Measurements from ENCODE around the gene CYSTM1.

CYSTM1 gene

GRCh38 chr5:140228364-140228837, 53.4 kb downstream of the CYSTM1 start:
- Histone ChIP-seq H3K36me3 (ENCODE audit: control insufficient read depth, low read depth, low read length) (no peaks in the 10 kb centered on the region), H3K9ac (ENCODE audit: low read length) (no peak overlapping the region), H3K27me3 (ENCODE audit: control insufficient read depth, insufficient read depth, low read length) (no peaks in the 10 kb centered on the region), H3K9me3 (ENCODE audit: control insufficient read depth, low read depth, low read length) (no peaks in the 10 kb centered on the region), H3K4me1 (ENCODE audit: control insufficient read depth, low read depth, low read length) (no peaks in the 10 kb centered on the region), H3K27ac (ENCODE audit: low read length) (no peak overlapping the region), H3K4me3 (ENCODE audit: low read length) (no peak overlapping the region)

GRCh38 chr5:140230373-140230772, 55.4 kb downstream of the CYSTM1 start:
- Histone ChIP-seq H3K9me3 (ENCODE audit: control insufficient read depth, low read depth, low read length) (no peaks in the 10 kb centered on the region), H3K4me1 (ENCODE audit: control insufficient read depth, low read depth, low read length) (no peaks in the 10 kb centered on the region), H3K4me3 (ENCODE audit: low read length) (no peak overlapping the region), H3K36me3 (ENCODE audit: control insufficient read depth, low read depth, low read length) (no peaks in the 10 kb centered on the region), H3K9ac (ENCODE audit: low read length) (no peak overlapping the region), H3K27me3 (ENCODE audit: control insufficient read depth, insufficient read depth, low read length) (no peaks in the 10 kb centered on the region), H3K27ac (ENCODE audit: low read length) (no peak overlapping the region)

DNA sequence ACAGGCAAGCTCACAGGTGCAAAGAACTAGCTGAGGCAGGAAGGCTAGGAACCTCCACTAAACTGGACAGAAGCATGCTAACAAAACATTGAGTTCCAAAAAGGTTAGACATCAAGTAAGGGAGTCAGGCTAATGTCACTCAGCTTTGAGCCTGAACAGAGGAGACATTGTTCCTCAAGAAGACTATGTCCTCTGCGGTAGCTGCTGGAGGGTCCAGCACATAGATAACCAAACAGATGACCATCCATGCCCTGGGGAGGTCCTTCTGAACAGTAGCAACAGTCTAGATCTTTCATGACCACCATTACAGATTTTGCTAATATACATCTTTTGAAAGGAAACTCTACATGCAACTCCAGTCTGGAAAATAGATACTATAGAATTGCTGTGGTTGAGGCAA, 57.7 kb downstream of the CYSTM1 start:
- Histone ChIP-seq H3K27ac (ENCODE audit: low read length) (no peak overlapping the region), H3K36me3 (ENCODE audit: control insufficient read depth, low read depth, low read length) (no peaks in the 10 kb centered on the region), H3K9me3 (ENCODE audit: control insufficient read depth, low read depth, low read length) (no peaks in the 10 kb centered on the region), H3K9ac (ENCODE audit: low read length) (no peak overlapping the region), H3K4me1 (ENCODE audit: control insufficient read depth, low read depth, low read length) (no peaks in the 10 kb centered on the region), H3K4me3 (ENCODE audit: low read length) (no peak overlapping the region), H3K27me3 (ENCODE audit: control insufficient read depth, insufficient read depth, low read length) (no peaks in the 10 kb centered on the region)

- Histone ChIP-seq H3K27ac (ENCODE audit: low read length) (no peak overlapping the region), H3K4me3 (ENCODE audit: low read length) (no peak overlapping the region), H3K9ac (ENCODE audit: low read length) (no peak overlapping the region), H3K27me3 (ENCODE audit: control insufficient read depth, insufficient read depth, low read length) (no peaks in the 10 kb centered on the region), H3K4me1 (ENCODE audit: control insufficient read depth, low read depth, low read length) (no peaks in the 10 kb centered on the region), H3K9me3 (ENCODE audit: control insufficient read depth, low read depth, low read length) (no peaks in the 10 kb centered on the region), H3K36me3 (ENCODE audit: control insufficient read depth, low read depth, low read length) (no peaks in the 10 kb centered on the region)
Measured at GRCh38 chr5:140234377-140234989, 59.5 kb downstream of the CYSTM1 start.

DNA sequence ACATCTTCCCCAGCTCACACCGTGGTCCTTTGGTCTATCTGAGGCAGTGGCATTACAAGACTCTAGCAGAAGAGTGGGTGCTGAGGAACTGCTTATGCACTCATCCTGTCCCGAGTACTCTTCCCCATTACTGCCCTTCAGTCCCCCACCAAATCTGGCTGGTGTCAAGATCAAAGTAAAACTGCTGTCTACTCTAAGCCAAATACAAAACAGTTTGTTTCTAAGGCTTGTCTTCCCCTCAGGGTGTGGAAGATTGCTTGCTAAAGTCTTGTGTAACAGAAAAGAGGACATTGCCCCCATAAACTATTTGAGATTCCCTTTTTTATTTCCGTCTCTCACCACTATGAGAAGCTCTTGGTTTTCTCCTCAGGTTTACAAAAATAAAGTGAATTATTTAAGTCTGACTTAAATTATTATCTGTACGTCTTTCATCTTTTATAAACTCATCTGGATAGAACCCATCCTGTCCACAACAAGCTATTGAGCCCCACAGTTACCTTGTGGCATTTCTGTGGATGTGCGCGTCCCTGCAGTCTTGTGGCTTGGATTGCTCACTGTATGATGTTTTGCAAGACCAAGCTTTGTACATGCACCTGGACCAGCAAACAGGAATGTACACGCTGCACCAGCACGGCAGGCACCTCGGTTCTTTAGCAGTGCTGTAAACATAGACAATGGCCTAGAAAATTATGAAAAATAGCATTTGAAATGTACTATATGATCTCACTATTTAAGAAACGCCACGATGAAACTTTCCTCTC, 61.0 kb downstream of the CYSTM1 start:
- Histone ChIP-seq H3K9ac (ENCODE audit: low read length) (no peak overlapping the region), H3K27me3 (ENCODE audit: control insufficient read depth, insufficient read depth, low read length) (no peaks in the 10 kb centered on the region), H3K36me3 (ENCODE audit: control insufficient read depth, low read depth, low read length) (no peaks in the 10 kb centered on the region), H3K4me1 (ENCODE audit: control insufficient read depth, low read depth, low read length) (no peaks in the 10 kb centered on the region), H3K4me3 (ENCODE audit: low read length) (no peak overlapping the region), H3K9me3 (ENCODE audit: control insufficient read depth, low read depth, low read length) (no peaks in the 10 kb centered on the region), H3K27ac (ENCODE audit: low read length) (no peak overlapping the region)

DNA sequence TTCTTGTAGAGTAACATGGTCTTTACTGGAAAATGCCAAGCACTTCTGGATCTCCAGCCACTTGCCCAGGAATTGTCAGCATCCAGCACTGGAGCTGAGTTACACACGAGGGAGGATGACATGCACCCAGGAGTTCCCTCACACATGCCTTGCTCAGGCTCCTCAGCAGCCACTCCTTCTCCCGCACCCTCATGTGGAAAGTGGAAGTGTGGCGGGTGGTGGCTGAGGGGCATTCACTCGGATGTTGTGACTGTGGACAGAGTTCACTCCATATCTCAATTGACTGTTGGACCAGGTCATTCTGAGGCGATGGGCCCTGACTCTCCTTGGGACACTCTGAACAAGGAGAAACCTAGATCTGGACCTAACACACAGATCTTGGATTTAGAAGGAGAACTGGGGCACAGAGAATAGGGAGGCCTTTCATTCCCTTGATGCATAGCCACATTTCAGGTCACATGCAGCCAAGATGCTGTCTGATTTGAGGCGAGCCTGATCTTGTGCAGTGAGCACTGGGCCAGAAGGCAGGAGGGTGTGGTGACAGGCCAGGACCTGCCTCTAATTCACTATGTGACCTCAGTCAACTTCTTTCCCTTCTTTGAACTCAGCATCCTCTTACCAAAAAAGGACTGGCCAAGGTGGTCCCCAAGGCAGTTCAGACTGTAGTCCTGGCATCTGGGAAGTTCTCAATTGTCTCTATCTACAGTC, 62.1 kb downstream of the CYSTM1 start:
- H3K27me3 ChIP-seq (ENCODE audit: control insufficient read depth, insufficient read depth, low read length) = no peaks in the 10 kb centered on the region
- H3K4me3 ChIP-seq (ENCODE audit: low read length) = no peak overlapping the region
- peaks cover 3% of the 10 kb centered on the region for H3K4me1 ChIP-seq (ENCODE audit: control insufficient read depth, low read depth, low read length)
- H3K36me3 ChIP-seq (ENCODE audit: control insufficient read depth, low read depth, low read length) = no peaks in the 10 kb centered on the region
- no peak overlapping the region for H3K27ac ChIP-seq (ENCODE audit: low read length)
- H3K9me3 ChIP-seq (ENCODE audit: control insufficient read depth, low read depth, low read length) = no peaks in the 10 kb centered on the region
- no peak overlapping the region for H3K9ac ChIP-seq (ENCODE audit: low read length)

- H3K9ac ChIP-seq (ENCODE audit: low read length) = no peak overlapping the region
- H3K36me3 ChIP-seq (ENCODE audit: control insufficient read depth, low read depth, low read length) = no peaks in the 10 kb centered on the region
- H3K27ac ChIP-seq (ENCODE audit: low read length) = no peak overlapping the region
- H3K4me1 ChIP-seq (ENCODE audit: control insufficient read depth, low read depth, low read length) = peaks cover 3% of the 10 kb centered on the region
- H3K27me3 ChIP-seq (ENCODE audit: control insufficient read depth, insufficient read depth, low read length) = no peaks in the 10 kb centered on the region
- no peaks in the 10 kb centered on the region for H3K9me3 ChIP-seq (ENCODE audit: control insufficient read depth, low read depth, low read length)
- H3K4me3 ChIP-seq (ENCODE audit: low read length) = no peak overlapping the region
Measured at GRCh38 chr5:140238756-140239155, 63.8 kb downstream of the CYSTM1 start.

DNA sequence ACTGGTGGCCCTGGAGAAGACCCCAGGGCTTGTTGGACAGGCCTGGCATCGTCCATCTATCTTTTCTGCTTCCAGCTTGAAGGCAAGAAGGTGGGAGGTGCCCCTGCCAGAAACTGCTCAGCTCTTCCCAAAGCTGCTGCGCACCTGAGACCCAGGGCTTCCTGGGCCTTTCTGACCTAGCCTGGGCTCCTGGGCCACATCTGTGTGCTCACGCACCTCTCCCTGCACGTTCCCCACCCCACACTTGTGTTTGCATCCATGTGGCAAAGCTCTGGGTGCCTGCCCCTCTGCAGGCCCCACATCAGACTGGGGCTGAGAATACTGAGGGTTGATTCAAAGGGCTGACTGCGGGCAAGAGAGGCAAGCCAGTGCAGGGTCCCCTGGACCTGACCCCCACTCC, 64.5 kb downstream of the CYSTM1 start:
- no peaks in the 10 kb centered on the region for H3K27me3 ChIP-seq (ENCODE audit: control insufficient read depth, insufficient read depth, low read length)
- no peaks in the 10 kb centered on the region for H3K36me3 ChIP-seq (ENCODE audit: control insufficient read depth, low read depth, low read length)
- no peaks in the 10 kb centered on the region for H3K9me3 ChIP-seq (ENCODE audit: control insufficient read depth, low read depth, low read length)
- H3K4me3 ChIP-seq (ENCODE audit: low read length) = no peak overlapping the region
- no peak overlapping the region for H3K27ac ChIP-seq (ENCODE audit: low read length)
- peaks cover 3% of the 10 kb centered on the region for H3K4me1 ChIP-seq (ENCODE audit: control insufficient read depth, low read depth, low read length)
- H3K9ac ChIP-seq (ENCODE audit: low read length) = no peak overlapping the region

DNA sequence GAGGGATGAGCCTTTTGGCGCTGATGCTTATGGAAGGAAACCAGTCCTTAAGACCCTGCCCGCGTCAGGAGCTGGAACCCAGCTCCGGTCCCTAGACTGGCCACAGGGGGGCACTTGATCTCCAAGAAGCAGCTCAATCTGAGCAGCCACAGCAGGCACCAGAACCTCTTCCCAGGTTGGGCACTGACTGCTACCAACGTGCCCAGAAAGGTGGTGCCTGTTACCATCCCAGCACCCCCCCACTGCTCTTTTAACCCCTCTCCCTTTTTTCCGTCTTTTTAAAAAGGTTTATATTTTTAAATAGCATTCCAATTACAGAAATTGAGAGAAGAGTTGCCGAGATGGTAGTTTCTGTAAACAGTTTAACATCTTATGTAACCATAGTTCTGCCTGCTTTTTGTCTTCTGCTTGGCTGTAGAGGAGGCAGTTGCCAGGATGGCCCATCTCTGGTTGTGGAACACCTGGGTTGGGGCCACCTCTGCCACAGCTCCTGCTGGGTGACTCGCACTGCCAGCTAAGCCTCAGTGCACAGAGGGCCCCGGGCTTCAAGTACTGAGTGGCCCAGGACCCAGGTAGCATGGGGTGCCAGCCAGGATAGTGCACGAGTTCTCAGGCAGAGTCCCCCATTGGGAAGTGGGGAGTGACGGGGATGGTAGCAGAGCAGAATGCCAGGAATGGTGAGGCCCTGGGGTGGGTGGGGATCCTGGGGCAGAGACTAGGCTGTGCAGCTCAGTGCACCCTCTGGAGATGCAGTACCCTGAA, 65.1 kb downstream of the CYSTM1 start:
- H3K9ac ChIP-seq (ENCODE audit: low read length) = no peak overlapping the region
- no peak overlapping the region for H3K27ac ChIP-seq (ENCODE audit: low read length)
- H3K4me3 ChIP-seq (ENCODE audit: low read length) = no peak overlapping the region
- H3K36me3 ChIP-seq (ENCODE audit: control insufficient read depth, low read depth, low read length) = peaks cover under 1% of the 10 kb centered on the region
- H3K27me3 ChIP-seq (ENCODE audit: control insufficient read depth, insufficient read depth, low read length) = no peaks in the 10 kb centered on the region
- H3K4me1 ChIP-seq (ENCODE audit: control insufficient read depth, low read depth, low read length) = peaks cover 6% of the 10 kb centered on the region
- no peaks in the 10 kb centered on the region for H3K9me3 ChIP-seq (ENCODE audit: control insufficient read depth, low read depth, low read length)

DNA sequence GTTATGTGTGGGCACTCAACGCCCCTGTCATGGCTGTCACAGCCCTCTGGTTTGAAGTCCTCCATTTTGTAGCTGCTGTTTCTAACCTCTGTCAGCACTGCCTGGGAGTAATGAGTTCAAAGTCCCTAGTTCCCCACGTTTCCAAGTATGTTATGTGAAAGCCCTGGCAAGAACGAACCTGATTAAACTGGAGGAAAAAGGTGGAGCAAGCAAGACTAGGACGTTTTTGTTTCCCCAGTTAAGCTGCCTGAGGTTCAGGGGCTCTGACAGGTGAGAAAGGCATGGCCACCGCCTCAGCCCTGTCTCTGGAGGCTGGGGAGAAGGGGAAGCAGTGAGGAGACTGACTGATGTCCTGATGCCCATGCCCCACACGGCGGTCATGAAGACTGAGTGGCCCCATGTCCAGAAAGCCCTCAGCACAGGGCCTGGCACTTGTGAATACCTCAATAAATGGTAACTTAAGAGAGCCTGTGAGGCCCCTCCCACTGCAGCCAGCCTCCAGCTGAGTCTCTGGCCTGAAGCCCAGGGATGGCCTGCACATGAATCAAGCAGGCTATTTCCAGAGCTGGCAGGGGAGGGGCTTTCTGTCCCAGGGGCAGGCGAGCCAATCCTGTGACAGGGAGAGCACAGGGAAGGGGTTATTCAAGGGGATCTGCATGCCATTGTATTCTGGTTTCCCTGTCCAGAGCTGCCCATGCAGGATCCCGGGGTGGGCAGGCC, 66.2 kb downstream of the CYSTM1 start:
- no peaks in the 10 kb centered on the region for H3K9me3 ChIP-seq (ENCODE audit: control insufficient read depth, low read depth, low read length)
- H3K27me3 ChIP-seq (ENCODE audit: control insufficient read depth, insufficient read depth, low read length) = no peaks in the 10 kb centered on the region
- no peak overlapping the region for H3K9ac ChIP-seq (ENCODE audit: low read length)
- no peak overlapping the region for H3K4me3 ChIP-seq (ENCODE audit: low read length)
- no peak overlapping the region for H3K27ac ChIP-seq (ENCODE audit: low read length)
- peaks cover 2% of the 10 kb centered on the region for H3K36me3 ChIP-seq (ENCODE audit: control insufficient read depth, low read depth, low read length)
- peaks cover 6% of the 10 kb centered on the region for H3K4me1 ChIP-seq (ENCODE audit: control insufficient read depth, low read depth, low read length)

DNA sequence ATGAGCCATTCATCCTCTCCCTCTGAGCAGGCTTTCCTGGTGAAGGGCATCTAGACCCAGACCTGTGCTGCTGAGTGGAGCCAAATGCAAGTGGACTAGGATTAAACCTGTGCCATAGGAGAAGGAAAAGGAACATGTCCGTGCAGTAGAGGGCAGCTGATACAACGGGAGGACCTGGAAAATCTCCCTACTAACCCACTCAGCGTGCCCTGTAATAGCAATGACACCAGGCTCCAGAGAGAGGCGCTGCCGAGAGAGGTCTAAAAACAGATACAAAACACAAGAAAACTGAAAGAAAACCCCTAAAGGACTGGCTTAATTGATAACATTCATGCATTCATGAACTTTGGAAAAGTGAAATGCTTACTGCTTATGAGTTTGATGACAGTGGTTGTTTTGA, 67.1 kb downstream of the CYSTM1 start:
- Histone ChIP-seq H3K9me3 (ENCODE audit: control insufficient read depth, low read depth, low read length) (no peaks in the 10 kb centered on the region), H3K4me1 (ENCODE audit: control insufficient read depth, low read depth, low read length) (peaks cover 6% of the 10 kb centered on the region), H3K36me3 (ENCODE audit: control insufficient read depth, low read depth, low read length) (peaks cover 2% of the 10 kb centered on the region), H3K27me3 (ENCODE audit: control insufficient read depth, insufficient read depth, low read length) (no peaks in the 10 kb centered on the region), H3K27ac (ENCODE audit: low read length) (no peak overlapping the region), H3K9ac (ENCODE audit: low read length) (no peak overlapping the region), H3K4me3 (ENCODE audit: low read length) (no peak overlapping the region)

Measured in iPS-18a (cell line).